Neural crest cell (in vitro differentiated cells): ENCODE data around the gene ARHGEF4. TPM values are rescaled to one million over a fixed set of nuclear protein-coding genes. Genes with fewer than 3 reads are reported as not detected.

Experiments
- DNase-seq: peaks from one replicate; pipeline ENCODE4 v3.0.0; 2021; ENCODE audit warnings: low read depth, mixed read lengths, low spot score
- H3K27ac Mint-ChIP-seq: one replicate; pipeline ENCODE4 v1.8.0; 2021; ENCODE audit warnings: mild to moderate bottlenecking, mixed read lengths; ENCODE audit not compliant: unreplicated experiment
- H3K27me3 Mint-ChIP-seq: 2 replicates; pipeline ENCODE4 v1.8.0; 2021; ENCODE audit warnings: low read depth, mild to moderate bottlenecking, mixed read lengths
- H3K36me3 Mint-ChIP-seq: 2 replicates; pipeline ENCODE4 v1.8.0; 2021; ENCODE audit warnings: low read depth, mild to moderate bottlenecking, mixed read lengths
- H3K4me1 Mint-ChIP-seq: 2 replicates; pipeline ENCODE4 v1.8.0; 2021; ENCODE audit warnings: mixed read lengths
- H3K4me3 Mint-ChIP-seq: one replicate; pipeline ENCODE4 v1.8.0; 2021; ENCODE audit warnings: mild to moderate bottlenecking, mixed read lengths
- H3K9me3 Mint-ChIP-seq: 2 replicates; pipeline ENCODE4 v1.8.0; 2021; ENCODE audit warnings: mixed read lengths
- total RNA-seq: library from RNA; stranded (reverse); gene quantifications from 2 replicates; pipeline ENCODE4 v1.2.1, GENCODE V29; 2021
- TF ChIP-seq, protein P1 (sequence below): fragments of 200-600 bp; sonication (generic); conservative IDR thresholded peaks from 2 replicates; pipeline ENCODE4 v1.5.0; 2021; ENCODE audit warnings: antibody characterized with exemption, mild to moderate bottlenecking

The ARHGEF4 gene
- total RNA-seq, 1 donor from 2014 or later, result 22.1 TPM

- H3K4me1 Mint-ChIP-seq, result peaks cover 18% of the 10 kb centered on the region
- H3K27ac Mint-ChIP-seq, result no peak overlapping the region
- no peak overlapping the region for H3K4me3 Mint-ChIP-seq
- TF ChIP-seq, protein P1, sequence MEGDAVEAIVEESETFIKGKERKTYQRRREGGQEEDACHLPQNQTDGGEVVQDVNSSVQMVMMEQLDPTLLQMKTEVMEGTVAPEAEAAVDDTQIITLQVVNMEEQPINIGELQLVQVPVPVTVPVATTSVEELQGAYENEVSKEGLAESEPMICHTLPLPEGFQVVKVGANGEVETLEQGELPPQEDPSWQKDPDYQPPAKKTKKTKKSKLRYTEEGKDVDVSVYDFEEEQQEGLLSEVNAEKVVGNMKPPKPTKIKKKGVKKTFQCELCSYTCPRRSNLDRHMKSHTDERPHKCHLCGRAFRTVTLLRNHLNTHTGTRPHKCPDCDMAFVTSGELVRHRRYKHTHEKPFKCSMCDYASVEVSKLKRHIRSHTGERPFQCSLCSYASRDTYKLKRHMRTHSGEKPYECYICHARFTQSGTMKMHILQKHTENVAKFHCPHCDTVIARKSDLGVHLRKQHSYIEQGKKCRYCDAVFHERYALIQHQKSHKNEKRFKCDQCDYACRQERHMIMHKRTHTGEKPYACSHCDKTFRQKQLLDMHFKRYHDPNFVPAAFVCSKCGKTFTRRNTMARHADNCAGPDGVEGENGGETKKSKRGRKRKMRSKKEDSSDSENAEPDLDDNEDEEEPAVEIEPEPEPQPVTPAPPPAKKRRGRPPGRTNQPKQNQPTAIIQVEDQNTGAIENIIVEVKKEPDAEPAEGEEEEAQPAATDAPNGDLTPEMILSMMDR, result no peak
- peaks cover 2% of the 10 kb centered on the region for H3K36me3 Mint-ChIP-seq
- no peak for DNase-seq
- H3K9me3 Mint-ChIP-seq, result peaks cover 10% of the 10 kb centered on the region
- H3K27me3 Mint-ChIP-seq, result no peaks in the 10 kb centered on the region
Measured at GRCh38 chr2:130908832-130909231, 72.1 kb downstream of the ARHGEF4 start.

DNA sequence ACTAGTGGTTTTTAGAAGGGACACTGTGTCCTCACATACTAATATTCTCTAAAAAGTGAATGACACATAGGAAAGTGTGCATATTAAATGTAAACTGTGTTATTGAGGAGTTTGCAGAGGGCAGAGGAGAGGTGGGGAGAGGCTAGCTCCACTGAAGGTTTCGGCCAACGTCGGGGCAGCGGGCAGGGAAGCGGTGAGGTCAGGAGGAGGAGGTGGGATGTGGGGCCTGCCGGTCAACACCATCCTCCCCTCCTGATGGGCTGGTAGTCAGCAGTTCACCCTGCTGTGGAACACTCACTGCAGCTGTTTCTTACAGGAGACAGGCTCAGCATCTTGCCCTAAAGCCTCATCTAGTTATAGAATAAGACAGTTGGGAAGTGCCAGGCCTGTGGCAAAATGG is 74.2 kb downstream of the ARHGEF4 start:
- peaks cover 7% of the 10 kb centered on the region for H3K9me3 Mint-ChIP-seq
- no peaks in the 10 kb centered on the region for H3K27me3 Mint-ChIP-seq
- peaks cover 18% of the 10 kb centered on the region for H3K4me1 Mint-ChIP-seq
- H3K27ac Mint-ChIP-seq, result no peak overlapping the region
- TF ChIP-seq, protein P1, result no peak
- H3K4me3 Mint-ChIP-seq, result no peak overlapping the region
- H3K36me3 Mint-ChIP-seq, result no peaks in the 10 kb centered on the region
- no peak for DNase-seq

DNA sequence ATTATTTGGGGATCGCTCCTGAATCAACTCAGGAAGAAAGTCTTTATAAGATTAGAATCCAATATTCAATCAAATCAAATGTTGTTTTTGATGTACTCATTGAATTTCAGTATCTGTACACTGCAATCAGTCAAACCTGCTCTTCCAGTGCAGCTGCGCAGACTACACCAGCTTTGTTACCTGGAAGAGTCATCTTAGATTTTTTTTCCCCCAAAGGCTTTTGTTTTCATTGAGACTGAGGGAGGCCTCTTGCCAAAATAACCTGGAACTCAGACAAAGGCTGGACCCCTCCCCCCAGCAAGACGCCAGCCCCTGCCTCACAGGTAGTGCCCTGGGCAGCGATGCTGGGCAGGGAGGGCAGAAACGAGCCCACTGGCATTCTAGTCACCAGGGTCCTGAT is 74.8 kb downstream of the ARHGEF4 start:
- Mint-ChIP-seq H3K9me3 (peaks cover 5% of the 10 kb centered on the region), H3K36me3 (no peaks in the 10 kb centered on the region), H3K27ac (no peak overlapping the region), H3K4me3 (no peak overlapping the region), H3K4me1 (peaks cover 18% of the 10 kb centered on the region), H3K27me3 (no peaks in the 10 kb centered on the region)
- TF ChIP-seq, protein P1, result no peak
- DNase-seq, result no peak

GRCh38 chr2:130911996-130912395 is 75.3 kb downstream of the ARHGEF4 start:
- Mint-ChIP-seq H3K27me3 (no peaks in the 10 kb centered on the region), H3K9me3 (no peaks in the 10 kb centered on the region), H3K27ac (no peak overlapping the region), H3K36me3 (no peaks in the 10 kb centered on the region), H3K4me3 (no peak overlapping the region), H3K4me1 (peaks cover 18% of the 10 kb centered on the region)
- no peak for DNase-seq
- TF ChIP-seq, protein P1, result no peak

GRCh38 chr2:130912471-130912870 is 75.8 kb downstream of the ARHGEF4 start:
- no peaks in the 10 kb centered on the region for H3K9me3 Mint-ChIP-seq
- DNase-seq, result no peak
- peaks cover 18% of the 10 kb centered on the region for H3K4me1 Mint-ChIP-seq
- TF ChIP-seq, protein P1, result no peak
- H3K27me3 Mint-ChIP-seq, result no peaks in the 10 kb centered on the region
- H3K36me3 Mint-ChIP-seq, result no peaks in the 10 kb centered on the region
- H3K27ac Mint-ChIP-seq, result no peak overlapping the region
- no peak overlapping the region for H3K4me3 Mint-ChIP-seq

- no peaks in the 10 kb centered on the region for H3K9me3 Mint-ChIP-seq
- H3K27me3 Mint-ChIP-seq, result no peaks in the 10 kb centered on the region
- no peak for DNase-seq
- no peaks in the 10 kb centered on the region for H3K36me3 Mint-ChIP-seq
- H3K4me1 Mint-ChIP-seq, result peaks cover 18% of the 10 kb centered on the region
- TF ChIP-seq, protein P1, result no peak
- H3K4me3 Mint-ChIP-seq, result no peak overlapping the region
- no peak overlapping the region for H3K27ac Mint-ChIP-seq
Measured at GRCh38 chr2:130913891-130914290, 77.2 kb downstream of the ARHGEF4 start.
